Erythroblast (primary cell): ENCODE data around the gene SPACA9.

Experiments used
- GATA1 ChIP-seq: IDR thresholded peaks from 2 replicates; pipeline ENCODE4 v1.6.1; 2011; ENCODE audit warnings: low read depth, mild to moderate bottlenecking, control low read depth, low read length, moderate library complexity
- POLR2A ChIP-seq: IDR thresholded peaks from 2 replicates; pipeline ENCODE4 v1.6.1; 2011; ENCODE audit warnings: mild to moderate bottlenecking, low read length

GRCh38 chr9:132878695-132879456 lies at the start of gene SPACA9:
- TF ChIP-seq POLR2A (no peak), GATA1 (no peak)
